Smooth muscle cell (in vitro differentiated cells): ENCODE results near the gene ZSCAN31. TPM values are rescaled to one million over a fixed set of nuclear protein-coding genes. Genes with fewer than 3 reads are reported as not detected.

Source experiments
- DNase-seq: peaks from one replicate; lab custom pipeline; 2025; ENCODE audit not compliant: unreplicated experiment; lab: John Stamatoyannopoulos, UW
- H2AFZ ChIP-seq: fragments of 200-600 bp; sonication (generic); 2 replicates; pipeline ENCODE4 v1.6.0; 2016; ENCODE audit warnings: antibody characterized with exemption, low read depth, mild to moderate bottlenecking
- H3F3A ChIP-seq: fragments of 200-600 bp; sonication (generic); 2 replicates; pipeline ENCODE4 v1.6.0; 2017; ENCODE audit warnings: antibody characterized with exemption, low read depth
- H3K27ac ChIP-seq: fragments of 200-600 bp; sonication (generic); 2 replicates; pipeline ENCODE4 v1.5.1; 2016; ENCODE audit warnings: low read depth, mild to moderate bottlenecking
- H3K27me3 ChIP-seq: fragments of 200-600 bp; sonication (generic); 2 replicates; pipeline ENCODE4 v1.6.1; 2016; ENCODE audit warnings: low read depth, mild to moderate bottlenecking
- H3K36me3 ChIP-seq: fragments of 200-600 bp; sonication (generic); 2 replicates; pipeline ENCODE4 v1.5.1; 2016; ENCODE audit warnings: low read depth
- H3K4me1 ChIP-seq: fragments of 200-600 bp; sonication (generic); 2 replicates; pipeline ENCODE4 v1.5.1; 2016; ENCODE audit warnings: low read depth
- H3K4me2 ChIP-seq: fragments of 200-600 bp; sonication (generic); 2 replicates; pipeline ENCODE4 v1.6.0; 2016; ENCODE audit warnings: mild to moderate bottlenecking
- H3K4me3 ChIP-seq: fragments of 200-600 bp; sonication (generic); 2 replicates; pipeline ENCODE4 v1.5.1; 2016; ENCODE audit warnings: mild to moderate bottlenecking
- H3K79me2 ChIP-seq: fragments of 200-600 bp; sonication (generic); 2 replicates; pipeline ENCODE4 v1.6.0; 2016; ENCODE audit warnings: low read depth, mild to moderate bottlenecking
- H3K9ac ChIP-seq: fragments of 200-600 bp; sonication (generic); 2 replicates; pipeline ENCODE4 v1.6.0; 2016; ENCODE audit warnings: low read depth
- H3K9me3 ChIP-seq: fragments of 200-600 bp; sonication (generic); replicated peaks from 2 replicates; pipeline ENCODE4 v1.5.1; 2016; ENCODE audit warnings: low read depth
- H4K20me1 ChIP-seq: fragments of 200-600 bp; sonication (generic); 2 replicates; pipeline ENCODE4 v1.6.0; 2016; ENCODE audit warnings: low read depth
- WGBS: methylation state at CpG from one replicate; pipeline ENCODE4 v1.1.7; 2016; ENCODE audit warnings: low lambda C conversion rate; 5-methylcytosine and 5-hydroxymethylcytosine counted together
- polyA plus RNA-seq: library from polyadenylated mRNA; unstranded; fragments of >200 nt; fragmentation: Nextera tagmentation; extraction: Ambion mirVana; gene quantifications from 2 replicates; pipeline ENCODE4 v1.2.1, GENCODE V29; 2016
- total RNA-seq: library from RNA; depleted of rRNA; stranded (reverse); fragments of >200 nt; gene quantifications from 2 replicates; pipeline ENCODE4 v1.2.3, GENCODE V29; 2014
- TF ChIP-seq, protein P1 (sequence below): fragments of 200-600 bp; sonication (generic); IDR thresholded peaks from 2 replicates; pipeline ENCODE4 v1.5.1; 2017; ENCODE audit warnings: borderline replicate concordance, mild to moderate bottlenecking, antibody characterized with exemption; ENCODE audit not compliant: insufficient read depth, poor library complexity, severe bottlenecking

Gene ZSCAN31
- total and polyA plus RNA-seq, 2 experiments from 2014 or later, result 1.1 to 1.5 TPM

DNA sequence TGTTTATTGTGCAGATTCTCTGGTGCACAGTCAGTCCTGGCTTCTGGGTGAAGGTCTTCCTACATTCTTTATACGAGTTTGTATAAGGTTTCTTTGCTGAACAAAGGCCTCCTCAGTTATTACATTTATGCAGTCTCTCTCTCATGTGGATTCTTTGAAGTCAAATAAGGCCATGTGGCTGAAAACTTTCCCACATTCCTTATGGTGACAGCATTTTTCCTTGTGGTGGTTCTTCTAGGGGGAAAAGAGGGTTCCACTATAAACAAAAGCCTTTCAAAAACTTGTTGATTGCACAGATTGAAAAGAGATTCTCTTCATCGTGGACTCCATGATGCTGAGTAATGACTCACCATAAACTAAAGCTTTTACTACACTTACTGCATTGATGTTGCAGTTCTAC lies 44.4 kb upstream of the ZSCAN31 start:
- no peak for DNase-seq
- no peak overlapping the region for H3K9ac ChIP-seq
- H3K27ac ChIP-seq, result no peak overlapping the region
- no peak overlapping the region for H3K4me3 ChIP-seq
- no peak overlapping the region for H2AFZ ChIP-seq
- H4K20me1 ChIP-seq, result no peaks in the 10 kb centered on the region
- H3K27me3 ChIP-seq, result no peaks in the 10 kb centered on the region
- H3K4me1 ChIP-seq, result peaks cover 6% of the 10 kb centered on the region
- no peaks in the 10 kb centered on the region for H3K79me2 ChIP-seq
- WGBS, result 97% methylated on average over 2 of the region's 2 CpGs
- H3K9me3 ChIP-seq, result peaks cover 13% of the 10 kb centered on the region
- peaks cover 10% of the 10 kb centered on the region for H3F3A ChIP-seq
- H3K36me3 ChIP-seq, result peaks cover 22% of the 10 kb centered on the region
- TF ChIP-seq, protein P1, sequence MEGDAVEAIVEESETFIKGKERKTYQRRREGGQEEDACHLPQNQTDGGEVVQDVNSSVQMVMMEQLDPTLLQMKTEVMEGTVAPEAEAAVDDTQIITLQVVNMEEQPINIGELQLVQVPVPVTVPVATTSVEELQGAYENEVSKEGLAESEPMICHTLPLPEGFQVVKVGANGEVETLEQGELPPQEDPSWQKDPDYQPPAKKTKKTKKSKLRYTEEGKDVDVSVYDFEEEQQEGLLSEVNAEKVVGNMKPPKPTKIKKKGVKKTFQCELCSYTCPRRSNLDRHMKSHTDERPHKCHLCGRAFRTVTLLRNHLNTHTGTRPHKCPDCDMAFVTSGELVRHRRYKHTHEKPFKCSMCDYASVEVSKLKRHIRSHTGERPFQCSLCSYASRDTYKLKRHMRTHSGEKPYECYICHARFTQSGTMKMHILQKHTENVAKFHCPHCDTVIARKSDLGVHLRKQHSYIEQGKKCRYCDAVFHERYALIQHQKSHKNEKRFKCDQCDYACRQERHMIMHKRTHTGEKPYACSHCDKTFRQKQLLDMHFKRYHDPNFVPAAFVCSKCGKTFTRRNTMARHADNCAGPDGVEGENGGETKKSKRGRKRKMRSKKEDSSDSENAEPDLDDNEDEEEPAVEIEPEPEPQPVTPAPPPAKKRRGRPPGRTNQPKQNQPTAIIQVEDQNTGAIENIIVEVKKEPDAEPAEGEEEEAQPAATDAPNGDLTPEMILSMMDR, result no peak
- H3K4me2 ChIP-seq, result no peak overlapping the region

DNA sequence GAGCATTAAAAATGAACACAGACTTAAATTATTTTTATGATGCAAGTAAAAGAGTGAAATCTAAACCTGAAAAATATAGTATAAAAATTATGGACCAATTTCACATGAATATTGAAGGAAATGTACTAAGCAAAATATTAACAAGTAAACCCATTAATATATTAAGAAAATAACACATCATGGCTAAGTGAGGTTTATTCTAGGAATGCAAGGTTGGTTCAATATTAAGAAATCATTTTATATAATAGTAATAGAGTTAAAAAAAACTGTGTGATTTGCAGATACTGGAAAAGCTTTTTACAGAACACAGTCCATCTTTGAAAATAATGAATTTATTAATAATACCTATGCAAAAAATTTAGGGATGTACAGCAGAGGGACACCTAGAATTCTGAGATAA lies 42.7 kb upstream of the ZSCAN31 start:
- Histone ChIP-seq H3K36me3 (peaks cover 22% of the 10 kb centered on the region), H2AFZ (no peak overlapping the region), H4K20me1 (no peaks in the 10 kb centered on the region), H3K4me2 (no peak overlapping the region), H3K4me3 (no peak overlapping the region), H3K79me2 (no peaks in the 10 kb centered on the region), H3K4me1 (peaks cover 6% of the 10 kb centered on the region), H3K27ac (no peak overlapping the region), H3F3A (peaks cover under 1% of the 10 kb centered on the region), H3K9me3 (peaks cover 13% of the 10 kb centered on the region), H3K9ac (no peak overlapping the region), H3K27me3 (no peaks in the 10 kb centered on the region)
- DNase-seq, result no peak
- TF ChIP-seq, protein P1, result no peak

DNA sequence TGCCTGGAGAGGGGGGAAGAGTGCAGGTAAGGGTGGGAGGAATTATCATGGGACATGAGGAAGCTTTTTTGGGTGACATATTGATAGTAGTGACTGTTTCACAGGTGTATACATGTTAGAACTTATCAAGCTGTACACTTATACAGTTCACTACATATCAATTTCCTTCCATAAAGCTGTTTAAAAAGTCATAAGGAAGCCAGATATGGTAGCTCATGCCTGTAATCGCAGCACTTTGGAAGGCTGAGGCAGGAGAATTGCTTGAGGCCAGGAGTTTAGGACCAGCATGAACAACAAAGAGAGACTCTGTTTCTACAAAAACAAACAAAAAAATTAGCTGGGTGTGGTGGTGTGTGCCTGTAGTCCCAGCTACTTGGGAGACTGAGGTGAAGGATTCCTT lies 41.9 kb upstream of the ZSCAN31 start:
- 93% methylated on average over 1 of the region's 1 CpG for WGBS
- Histone ChIP-seq H3K9me3 (peaks cover 13% of the 10 kb centered on the region), H3F3A (no peaks in the 10 kb centered on the region), H3K4me2 (no peak overlapping the region), H3K9ac (no peak overlapping the region), H3K27ac (no peak overlapping the region), H3K27me3 (no peaks in the 10 kb centered on the region), H4K20me1 (no peaks in the 10 kb centered on the region), H2AFZ (no peak overlapping the region), H3K79me2 (no peaks in the 10 kb centered on the region), H3K4me3 (no peak overlapping the region), H3K4me1 (peaks cover 3% of the 10 kb centered on the region), H3K36me3 (peaks cover 22% of the 10 kb centered on the region)
- DNase-seq, result no peak
- TF ChIP-seq, protein P1, result no peak

DNA sequence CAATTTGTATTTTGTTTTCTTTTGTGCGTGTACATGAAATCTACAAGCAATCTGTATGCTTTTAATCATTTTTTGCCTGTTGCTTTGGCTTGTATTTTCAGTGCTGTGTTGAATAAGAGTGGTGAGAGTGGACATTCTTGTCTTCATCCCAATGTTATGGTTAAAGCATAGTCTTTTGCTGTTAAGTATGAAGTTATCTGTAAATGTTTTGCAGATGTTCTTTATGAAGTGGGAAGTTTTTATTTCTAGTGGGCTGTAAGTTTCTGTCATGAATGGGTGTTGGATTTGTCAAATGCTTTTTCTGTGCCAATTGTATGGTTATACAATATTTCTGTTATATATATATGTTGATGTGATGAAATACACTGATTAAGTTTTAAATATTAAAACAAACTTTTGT lies 38.0 kb upstream of the ZSCAN31 start:
- 98% methylated on average over 1 of the region's 1 CpG for WGBS
- DNase-seq, result no peak
- Histone ChIP-seq H3K4me3 (no peak overlapping the region), H3K27me3 (no peaks in the 10 kb centered on the region), H3K9ac (no peak overlapping the region), H3K4me2 (no peak overlapping the region), H3K79me2 (no peaks in the 10 kb centered on the region), H3K4me1 (no peaks in the 10 kb centered on the region), H4K20me1 (no peaks in the 10 kb centered on the region), H3F3A (no peaks in the 10 kb centered on the region), H3K36me3 (peaks cover 1% of the 10 kb centered on the region), H2AFZ (no peak overlapping the region), H3K27ac (no peak overlapping the region), H3K9me3 (peaks cover 6% of the 10 kb centered on the region)
- TF ChIP-seq, protein P1, result no peak
